GF-D8 (cell line): ENCODE data around the gene GRIN3B.
"Not testable (repeated sequence)": the region's sequence is repeated elsewhere in the genome, so short reads cannot be mapped to it uniquely, and the experiment has no call there.

Experiments
- DNase-seq: peaks from one replicate; lab custom pipeline; 2025; lab: John Stamatoyannopoulos, UW

The GRIN3B gene

GRCh38 chr19:1019616-1019961 is 19.4 kb downstream of the GRIN3B start:
- DNase-seq: no peak

- DNase-seq: no peak
Observed at GRCh38 chr19:1019980-1020867, 20.0 kb downstream of the GRIN3B start.

DNA sequence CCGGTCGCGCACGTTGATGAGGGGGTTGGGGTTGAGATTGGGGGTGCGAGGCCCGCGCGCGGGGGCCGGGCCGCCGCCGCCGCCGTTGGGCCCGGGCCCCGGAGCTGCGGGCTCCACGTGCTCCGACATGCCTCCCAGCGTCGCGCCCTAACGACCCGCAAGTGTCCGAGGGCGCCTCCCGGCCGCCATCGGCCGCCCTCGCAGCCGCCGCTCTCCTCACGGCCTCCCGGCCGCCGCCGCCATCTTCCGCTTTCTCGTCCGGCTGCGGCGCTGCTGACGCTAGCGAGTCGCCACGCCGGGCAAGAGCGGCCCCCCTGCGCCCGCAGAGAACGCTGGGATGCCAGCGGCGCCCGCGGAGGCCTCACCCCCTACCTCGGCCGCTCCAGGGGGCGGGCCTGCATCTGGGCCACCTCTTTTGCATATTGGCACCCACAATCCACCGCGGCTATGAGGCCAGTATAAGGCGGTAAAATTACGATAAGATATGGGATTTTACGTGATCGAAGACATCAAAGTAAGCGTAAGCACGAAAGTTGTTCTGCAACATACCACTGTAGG is 20.7 kb downstream of the GRIN3B start, which contains the start of gene TMEM259:
TSS of gene TMEM259 (minus strand) at position 256 of the 558 bp plus-strand sequence. CDS start at position 129, 127 bp downstream.
- DNase-seq: peak; percentile 91

DNA sequence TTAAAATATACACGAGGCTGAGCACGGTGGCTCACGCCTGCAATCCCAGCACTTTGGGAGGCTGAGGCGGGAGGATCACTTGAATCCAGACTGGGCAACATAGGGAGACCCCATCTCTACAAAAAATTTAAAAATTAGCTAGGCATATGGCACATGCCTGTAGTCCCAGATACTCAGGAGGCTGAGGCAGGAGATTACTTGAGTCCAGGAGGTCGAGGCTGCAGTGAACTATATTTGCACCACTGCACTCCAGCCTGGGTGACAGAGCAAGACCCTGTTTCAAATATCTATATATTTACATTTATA is 23.6 kb downstream of the GRIN3B start:
- not testable (repeated sequence) for DNase-seq

GRCh38 chr19:1025080-1025479 is 24.9 kb downstream of the GRIN3B start:
- DNase-seq: not testable (repeated sequence)

- no peak for DNase-seq
Observed at GRCh38 chr19:1025960-1026782, 26.0 kb downstream of the GRIN3B start, which contains the start of gene CNN2. Gene CNN2, plus strand, starts transcription at chr19:1026608. Its CDS starts 54 bp downstream, at chr19:1026662.

DNA sequence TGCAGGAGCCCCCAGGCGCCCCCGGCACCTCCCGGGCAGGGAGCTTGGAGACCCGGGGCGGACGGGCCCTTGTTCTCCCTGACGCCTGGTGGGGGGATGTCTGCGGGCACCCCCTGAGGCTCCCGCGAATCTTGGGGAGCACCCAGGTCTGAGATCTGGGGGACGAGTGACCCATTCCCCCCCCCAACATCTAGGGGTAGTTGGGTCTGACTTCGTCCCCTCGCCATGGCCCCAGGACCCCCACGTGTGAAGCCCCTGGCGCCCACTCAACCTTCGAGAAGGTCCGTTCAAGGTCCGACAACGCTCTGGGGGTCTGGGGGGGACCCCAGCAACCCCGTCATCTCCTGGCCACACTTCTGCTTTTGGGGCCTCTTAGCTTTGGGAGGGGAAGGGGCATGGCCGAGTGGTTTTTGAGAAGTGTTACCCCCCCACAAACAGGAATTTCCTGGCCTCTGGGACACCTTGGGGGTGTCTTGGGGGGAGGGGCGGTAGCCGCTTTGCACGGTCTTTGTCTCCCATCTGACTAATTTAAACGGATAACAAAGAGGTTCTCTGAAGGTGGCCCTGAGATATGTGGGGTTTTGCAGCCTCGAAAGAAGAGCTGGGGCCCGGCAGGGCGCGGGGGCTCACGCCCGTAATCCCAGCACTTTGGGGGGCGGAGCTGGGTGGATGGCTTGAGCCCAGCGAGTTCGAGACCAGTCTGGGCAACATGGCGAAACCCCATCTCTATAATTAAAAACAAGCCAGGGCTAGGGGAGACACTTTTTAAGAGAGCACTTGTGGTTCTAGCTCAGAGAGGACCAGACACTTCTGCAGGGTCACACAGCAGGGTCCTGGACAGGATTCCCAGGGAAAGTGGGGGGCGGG is 26.8 kb downstream of the GRIN3B start:
- no peak for DNase-seq

GRCh38 chr19:1027650-1028061 is 27.4 kb downstream of the GRIN3B start:
- DNase-seq: no peak

DNA sequence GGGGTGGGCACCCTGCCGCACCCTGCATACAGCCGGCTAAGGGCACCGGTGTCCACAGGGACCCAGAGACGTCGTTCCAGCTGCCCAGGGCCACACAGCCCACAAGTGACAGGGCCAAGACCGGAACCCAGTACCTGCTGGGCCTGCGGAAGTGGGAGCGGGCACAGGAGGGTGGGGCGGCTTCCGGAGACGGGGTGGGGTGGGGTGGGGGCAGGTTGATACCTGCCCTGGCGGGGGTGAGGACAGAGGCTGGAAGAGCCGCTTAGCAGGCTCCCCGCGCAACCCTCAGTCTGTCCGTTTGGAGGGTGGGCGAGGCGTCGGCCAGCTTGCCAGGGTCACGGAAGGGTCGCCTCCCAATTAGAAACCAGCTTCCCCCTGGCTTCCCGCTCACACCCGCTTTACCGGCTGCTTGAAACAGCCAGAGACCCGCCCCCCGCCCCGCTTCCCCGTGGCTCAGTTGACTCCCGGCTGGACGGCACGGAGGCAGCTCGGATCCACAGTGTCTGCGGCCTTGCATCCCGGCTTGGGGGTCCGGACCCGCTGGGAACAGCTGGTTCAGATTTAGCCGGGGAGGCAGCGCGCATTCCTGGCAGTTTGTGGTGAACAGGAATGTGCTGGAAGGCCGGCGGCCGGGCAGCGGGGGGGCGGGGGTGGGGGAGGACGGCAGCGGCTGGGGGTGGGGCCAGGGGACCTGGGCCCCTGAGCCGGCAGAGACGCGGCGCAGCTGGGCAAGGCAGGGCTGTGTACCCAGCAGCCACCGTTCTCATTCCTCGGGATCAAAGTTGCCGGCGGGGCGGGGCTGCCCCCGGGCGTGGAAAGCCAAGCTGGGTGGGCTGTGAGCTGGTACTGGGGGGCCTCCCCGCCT is 28.1 kb downstream of the GRIN3B start:
- no peak for DNase-seq

GRCh38 chr19:1032264-1032867 is 32.1 kb downstream of the GRIN3B start:
- no peak for DNase-seq

DNA sequence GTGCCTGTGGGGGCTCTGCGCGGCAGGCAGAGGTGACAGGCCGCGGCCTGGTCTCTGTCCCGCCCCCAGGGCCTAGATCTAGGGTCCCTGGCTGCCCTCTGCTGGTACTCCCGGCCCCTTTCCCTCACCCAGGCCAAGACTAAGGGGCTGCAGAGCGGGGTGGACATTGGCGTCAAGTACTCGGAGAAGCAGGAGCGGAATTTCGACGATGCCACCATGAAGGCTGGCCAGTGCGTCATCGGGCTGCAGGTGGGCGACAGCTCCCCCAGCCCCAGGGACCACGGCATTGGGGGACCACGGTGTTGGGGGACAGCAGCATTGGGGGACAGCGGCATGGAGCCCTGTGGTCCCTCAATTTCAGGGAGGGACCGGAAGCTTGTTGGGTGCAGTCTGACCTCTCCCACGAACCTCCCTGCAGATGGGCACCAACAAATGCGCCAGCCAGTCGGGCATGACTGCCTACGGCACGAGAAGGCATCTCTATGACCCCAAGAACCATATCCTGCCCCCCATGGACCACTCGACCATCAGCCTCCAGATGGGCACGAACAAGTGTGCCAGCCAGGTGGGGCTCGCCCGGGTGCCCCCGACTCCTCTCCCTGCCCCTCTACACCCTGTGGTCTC is 35.9 kb downstream of the GRIN3B start:
- DNase-seq: no peak

GRCh38 chr19:1037621-1038064 is 37.4 kb downstream of the GRIN3B start:
- DNase-seq: no peak

DNA sequence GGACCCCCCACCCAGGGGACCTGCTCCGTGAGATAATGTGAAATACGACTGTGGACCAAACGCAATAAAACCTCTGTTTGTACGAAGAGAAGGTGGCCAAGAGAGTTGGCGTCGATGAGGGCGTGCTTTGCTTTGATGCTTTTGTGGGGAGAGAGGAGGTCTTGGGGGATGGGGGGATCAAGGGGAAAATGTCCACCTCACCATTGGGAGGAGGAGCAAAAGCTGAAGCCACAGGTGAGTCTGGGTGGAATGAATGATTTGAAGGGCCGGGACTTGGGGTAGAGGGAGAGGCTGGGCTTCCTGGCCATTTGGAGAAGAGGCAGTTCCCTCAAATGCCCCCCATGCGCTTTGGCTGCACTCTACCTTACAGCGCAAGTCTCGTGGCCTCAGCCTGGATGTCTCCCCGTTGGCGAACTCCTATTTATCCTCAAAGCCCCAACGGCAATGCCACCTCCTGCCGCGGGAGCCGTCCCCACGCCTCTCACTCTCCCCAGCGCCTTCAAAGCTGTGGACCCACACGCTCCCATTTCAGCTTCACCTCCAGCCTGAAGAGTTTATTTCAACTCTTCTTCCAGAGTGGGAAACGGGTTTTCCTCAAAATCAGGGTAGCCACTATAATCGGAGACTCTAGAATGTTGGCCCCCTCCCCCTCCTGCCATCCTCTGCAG is 38.9 kb downstream of the GRIN3B start:
- DNase-seq: no peak

GRCh38 chr19:1039646-1040475 is 39.6 kb downstream of the GRIN3B start, which contains the start of gene ABCA7:
Gene ABCA7, plus strand, starts transcription at chr19:1040107. Its CDS starts 1,255 bp downstream, at chr19:1041362.
- DNase-seq: peak; percentile 92

DNA sequence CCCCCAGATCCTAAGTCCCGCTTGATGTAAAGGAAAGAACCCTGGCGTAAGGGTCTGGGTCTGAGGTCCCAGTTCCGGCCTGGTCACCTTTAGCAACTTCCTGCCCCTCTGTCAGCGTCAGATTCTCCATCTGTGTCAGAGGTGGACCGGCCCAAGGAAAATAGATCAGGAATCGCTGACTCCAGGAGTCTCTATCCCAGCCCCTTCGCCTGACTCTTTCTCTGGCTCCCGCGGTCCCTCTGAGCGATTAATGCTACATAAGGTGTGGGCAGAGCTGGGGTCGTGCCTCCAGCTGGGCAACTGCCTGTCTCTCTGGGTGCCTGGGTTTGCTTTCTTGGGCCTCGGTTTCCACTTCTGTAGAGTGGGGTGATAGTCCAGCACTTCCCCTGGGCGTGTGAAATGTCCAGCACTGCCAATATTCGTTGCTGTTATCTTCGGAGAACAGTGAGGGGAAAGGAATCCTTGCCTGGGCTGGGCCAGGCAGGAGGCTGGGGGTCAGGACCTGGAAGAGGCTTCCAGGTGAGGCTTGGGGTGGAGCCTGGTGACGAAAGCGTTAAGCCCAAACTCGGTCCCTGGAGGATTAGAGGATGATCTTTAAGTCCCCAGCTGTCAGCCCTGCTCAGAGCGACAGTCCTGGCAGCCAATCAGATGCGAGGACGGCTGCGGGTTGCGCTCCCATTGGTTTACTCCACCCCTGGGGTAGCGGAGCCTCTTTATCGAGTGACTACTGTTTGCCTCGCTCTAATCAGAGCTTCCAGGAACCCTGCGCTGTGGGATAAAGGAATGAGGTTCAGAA is 40.5 kb downstream of the GRIN3B start:
- no peak for DNase-seq

DNA sequence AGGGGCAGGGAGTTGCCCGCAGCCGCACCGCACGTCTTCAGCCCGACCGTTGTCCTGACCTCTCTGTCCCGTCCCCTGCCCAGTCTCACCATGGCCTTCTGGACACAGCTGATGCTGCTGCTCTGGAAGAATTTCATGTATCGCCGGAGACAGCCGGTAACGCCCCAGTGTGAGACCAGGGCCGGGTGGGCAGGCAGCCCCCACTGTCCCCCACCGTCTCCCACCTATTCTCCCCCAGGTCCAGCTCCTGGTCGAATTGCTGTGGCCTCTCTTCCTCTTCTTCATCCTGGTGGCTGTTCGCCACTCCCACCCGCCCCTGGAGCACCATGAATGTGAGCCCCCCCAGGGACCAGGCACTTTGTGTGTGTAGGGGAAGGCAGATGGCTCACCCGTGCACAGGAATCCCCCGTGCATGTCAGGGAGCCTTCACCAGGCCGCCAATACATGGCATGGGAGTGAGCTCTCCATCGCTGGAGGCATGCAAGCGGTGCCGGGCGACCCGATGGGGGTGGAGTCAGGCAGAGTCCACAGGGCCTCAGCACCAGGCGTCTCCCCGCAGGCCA is 41.1 kb downstream of the GRIN3B start:
- DNase-seq: no peak
